Fibroblast of lung (primary cell): ENCODE results near the gene TMEM94. TPM values are rescaled to one million over a fixed set of nuclear protein-coding genes. Genes with fewer than 3 reads are reported as not detected.

Source experiments
- DNase-seq, 2 donors: peaks; one replicate each; pipeline versions ENCODE4 v3.0.0 to v3.0.0-alpha.2; 2010; ENCODE audit warnings: low read depth in 2 of 2
- H2AFZ ChIP-seq: 2 replicates; pipeline ENCODE4 v1.5.1; 2012; ENCODE audit warnings: low read length, control low read depth, inconsistent platforms
- H3K27ac ChIP-seq: 2 replicates; pipeline ENCODE4 v1.5.1; 2011; ENCODE audit warnings: low read length, control low read depth; ENCODE audit not compliant: insufficient read depth
- H3K27me3 ChIP-seq: 2 replicates; pipeline ENCODE4 v1.5.1; 2011; ENCODE audit warnings: mild to moderate bottlenecking, low read length; ENCODE audit not compliant: control insufficient read depth, insufficient read depth
- H3K36me3 ChIP-seq: 2 replicates; pipeline ENCODE4 v1.5.1; 2011; ENCODE audit warnings: low read length; ENCODE audit not compliant: control insufficient read depth, insufficient read depth
- H3K4me1 ChIP-seq: 2 replicates; pipeline ENCODE4 v1.5.1; 2011; ENCODE audit warnings: low read length; ENCODE audit not compliant: control insufficient read depth, insufficient read depth; ENCODE audit errors: extremely low read depth
- H3K4me2 ChIP-seq: 2 replicates; pipeline ENCODE4 v1.5.1; 2011; ENCODE audit warnings: low read length, control low read depth; ENCODE audit not compliant: insufficient read depth; ENCODE audit errors: extremely low read depth
- H3K4me3 ChIP-seq, 4 experiments: fragments of 200-600 bp in 1 of 4; sonication (generic) in 1 of 4; replicated peaks in 1 of 4; 2 replicates each; pipeline ENCODE4 v1.5.1; 2011 to 2016; ENCODE audit warnings: low read length in 4 of 4, low read depth in 3 of 4, mild to moderate bottlenecking in 3 of 4, control low read depth in 2 of 4, inconsistent platforms in 1 of 4, mixed read lengths in 1 of 4; ENCODE audit not compliant: insufficient read depth in 1 of 4; ENCODE audit errors: control extremely low read depth in 1 of 4
- H3K79me2 ChIP-seq: 2 replicates; pipeline ENCODE4 v1.5.1; 2012; ENCODE audit warnings: mild to moderate bottlenecking, low read length, inconsistent platforms; ENCODE audit not compliant: control insufficient read depth, insufficient read depth
- H3K9ac ChIP-seq: 2 replicates; pipeline ENCODE4 v1.5.1; 2011; ENCODE audit warnings: mild to moderate bottlenecking, low read length, control low read depth; ENCODE audit not compliant: insufficient read depth
- H3K9me3 ChIP-seq: 2 replicates; pipeline ENCODE4 v1.5.1; 2012; ENCODE audit warnings: low read depth, low read length; ENCODE audit not compliant: control insufficient read depth, insufficient read depth
- H4K20me1 ChIP-seq: 2 replicates; pipeline ENCODE4 v1.5.1; 2011; ENCODE audit warnings: low read length; ENCODE audit not compliant: control insufficient read depth, insufficient read depth; ENCODE audit errors: extremely low read depth
- CTCF ChIP-seq, 2 donors: IDR thresholded peaks in 1 of 2; conservative IDR thresholded peaks in 1 of 2; 1 replicate in 1 of 2; 2 replicates in 1 of 2; pipeline ENCODE4 v1.5.1; 2011 to 2012; ENCODE audit warnings: low read length in 2 of 2, control low read depth in 1 of 2, inconsistent platforms in 1 of 2, low read depth in 1 of 2, mild to moderate bottlenecking in 1 of 2
- EZH2 ChIP-seq: IDR thresholded peaks from 2 replicates; pipeline ENCODE4 v1.5.1; 2012; ENCODE audit warnings: low read length, control low read depth, mild to moderate bottlenecking; ENCODE audit errors: missing control alignments
- polyA plus RNA-seq, 2 donors: library from polyadenylated mRNA; depleted of rRNA in 1 of 2; stranded (reverse) in 1 of 2; unstranded in 1 of 2; fragments of >200 nt; gene quantifications; 2 replicates each; pipeline ENCODE4 v1.2.1, GENCODE V29; 2011 to 2012; ENCODE audit warnings: missing spikeins in 1 of 2
- total RNA-seq: library from RNA; depleted of rRNA; stranded (reverse); fragments of >200 nt; gene quantifications from 2 replicates; pipeline ENCODE4 v1.2.1, GENCODE V29; 2014

The TMEM94 gene
- total and polyA plus RNA-seq, 2 donors (not counting 1 experiment from before 2014, with no cell fraction given): 18.3 to 35.0 TPM

- Histone ChIP-seq H3K27me3 (no peaks in the 10 kb centered on the region), H3K79me2 (no peaks in the 10 kb centered on the region), H3K4me3 (no peak overlapping the region), H3K4me1 (no peaks in the 10 kb centered on the region), H2AFZ (no peak overlapping the region), H4K20me1 (no peaks in the 10 kb centered on the region), H3K9ac (no peak overlapping the region), H3K27ac (no peak overlapping the region), H3K9me3 (no peaks in the 10 kb centered on the region), H3K36me3 (peaks cover 12% of the 10 kb centered on the region), H3K4me2 (no peak overlapping the region)
- TF ChIP-seq CTCF (conservative IDR thresholded peaks at IDR 0.05 in 1 of 2, IDR thresholded peaks at IDR 0.05 in 1 of 2; ENCODE audit: low read depth in 1 of 2, low read length in 2 of 2) (no peak), EZH2 (no peak)
- DNase-seq: no peak
Observed at GRCh38 chr17:75498039-75498725, 41.7 kb downstream of the TMEM94 start.

DNA sequence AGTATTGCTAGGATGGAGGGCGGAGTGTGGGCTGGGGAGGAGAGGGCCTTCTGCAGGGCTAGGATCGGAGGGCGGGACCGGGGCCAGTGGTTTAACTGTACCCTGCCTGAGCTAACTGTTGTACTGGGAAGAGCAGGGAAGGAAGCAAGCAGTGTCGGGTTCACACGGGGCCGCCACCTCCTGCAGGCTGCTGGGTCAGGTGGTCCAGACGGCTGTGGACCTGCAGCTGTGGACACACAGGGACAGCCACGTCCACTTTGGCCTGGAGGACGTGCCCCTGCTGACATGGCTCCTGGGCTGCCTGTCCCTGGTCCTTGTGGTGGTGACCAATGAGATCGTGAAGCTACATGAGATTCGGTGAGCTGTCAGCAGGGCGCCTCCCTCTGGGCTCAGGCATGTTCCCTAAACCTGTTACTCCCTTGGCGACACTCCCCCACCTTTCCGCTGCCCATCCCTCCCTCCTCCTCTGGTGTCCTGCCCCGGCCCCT is 42.3 kb downstream of the TMEM94 start:
- Histone ChIP-seq H3K9ac (no peak overlapping the region), H3K4me3 (no peak overlapping the region), H3K4me2 (no peak overlapping the region), H3K27me3 (no peaks in the 10 kb centered on the region), H4K20me1 (no peaks in the 10 kb centered on the region), H2AFZ (no peak overlapping the region), H3K36me3 (peaks cover 12% of the 10 kb centered on the region), H3K9me3 (no peaks in the 10 kb centered on the region), H3K4me1 (no peaks in the 10 kb centered on the region), H3K79me2 (no peaks in the 10 kb centered on the region), H3K27ac (no peak overlapping the region)
- TF ChIP-seq EZH2 (no peak), CTCF (conservative IDR thresholded peaks at IDR 0.05 in 1 of 2, IDR thresholded peaks at IDR 0.05 in 1 of 2; ENCODE audit: low read depth in 1 of 2, low read length in 2 of 2) (no peak)
- DNase-seq: no peak

GRCh38 chr17:75499313-75500022 is 43.0 kb downstream of the TMEM94 start:
- H2AFZ ChIP-seq: no peak overlapping the region
- no peaks in the 10 kb centered on the region for H3K27me3 ChIP-seq
- peaks cover 12% of the 10 kb centered on the region for H3K36me3 ChIP-seq
- H3K79me2 ChIP-seq: no peaks in the 10 kb centered on the region
- no peaks in the 10 kb centered on the region for H4K20me1 ChIP-seq
- H3K9me3 ChIP-seq: no peaks in the 10 kb centered on the region
- TF ChIP-seq EZH2 (no peak), CTCF (conservative IDR thresholded peaks at IDR 0.05 in 1 of 2, IDR thresholded peaks at IDR 0.05 in 1 of 2; ENCODE audit: low read depth in 1 of 2, low read length in 2 of 2) (no peak)
- no peak for DNase-seq
- no peak overlapping the region for H3K4me2 ChIP-seq
- H3K4me1 ChIP-seq: no peaks in the 10 kb centered on the region
- no peak overlapping the region for H3K4me3 ChIP-seq
- no peak overlapping the region for H3K27ac ChIP-seq
- H3K9ac ChIP-seq: no peak overlapping the region
